NCI-H187 (cell line): ENCODE results near the gene LIN37.

ENCODE experiments used
- DNase-seq, 2 experiments: peaks; one replicate each; lab custom pipeline; 2025; lab: John Stamatoyannopoulos, UW

Gene LIN37

GRCh38 chr19:35775046-35775297, 26.6 kb downstream of the LIN37 start:
- no peak for DNase-seq

- DNase-seq: peak; percentile 98 to 99
Observed at GRCh38 chr19:35775298-35776101, 27.1 kb downstream of the LIN37 start, which contains the start of gene ARHGAP33. Gene ARHGAP33, plus strand, starts transcription at chr19:35775564. Its CDS starts 95 bp downstream, at chr19:35775659.

GRCh38 chr19:35776102-35776788, 27.9 kb downstream of the LIN37 start:
- peak in 1 of 2 experiments; percentile 10 for DNase-seq

- no peak for DNase-seq
Observed at GRCh38 chr19:35777086-35777841, 28.9 kb downstream of the LIN37 start.

- no peak for DNase-seq
Observed at GRCh38 chr19:35777961-35778360, 29.6 kb downstream of the LIN37 start.

- no peak for DNase-seq
Observed at GRCh38 chr19:35779033-35779432, 30.7 kb downstream of the LIN37 start.

- no peak for DNase-seq
Observed at GRCh38 chr19:35780058-35780457, 31.7 kb downstream of the LIN37 start.

- no peak for DNase-seq
Observed at GRCh38 chr19:35780717-35781116, 32.3 kb downstream of the LIN37 start.

- DNase-seq: no peak
Observed at GRCh38 chr19:35781650-35782049, 33.3 kb downstream of the LIN37 start.

- DNase-seq: no peak
Observed at GRCh38 chr19:35782589-35782988, 34.2 kb downstream of the LIN37 start.

GRCh38 chr19:35783469-35784434, 35.4 kb downstream of the LIN37 start:
- no peak for DNase-seq

GRCh38 chr19:35784503-35785338, 36.3 kb downstream of the LIN37 start:
- DNase-seq: no peak

GRCh38 chr19:35785339-35785627, 36.9 kb downstream of the LIN37 start:
- DNase-seq: no peak

GRCh38 chr19:35786299-35787160, 38.2 kb downstream of the LIN37 start:
- no peak for DNase-seq

- no peak for DNase-seq
Observed at GRCh38 chr19:35787227-35787799, 38.9 kb downstream of the LIN37 start.

- no peak for DNase-seq
Observed at GRCh38 chr19:35788205-35788960, 40.0 kb downstream of the LIN37 start.

GRCh38 chr19:35789195-35789977, 41.0 kb downstream of the LIN37 start:
- DNase-seq: no peak
